ENCODE results near the gene MED16.
"Not testable (repeated sequence)": the region's sequence is repeated elsewhere in the genome, so short reads cannot be mapped to it uniquely, and the experiment has no call there.

MED16 gene

DNA sequence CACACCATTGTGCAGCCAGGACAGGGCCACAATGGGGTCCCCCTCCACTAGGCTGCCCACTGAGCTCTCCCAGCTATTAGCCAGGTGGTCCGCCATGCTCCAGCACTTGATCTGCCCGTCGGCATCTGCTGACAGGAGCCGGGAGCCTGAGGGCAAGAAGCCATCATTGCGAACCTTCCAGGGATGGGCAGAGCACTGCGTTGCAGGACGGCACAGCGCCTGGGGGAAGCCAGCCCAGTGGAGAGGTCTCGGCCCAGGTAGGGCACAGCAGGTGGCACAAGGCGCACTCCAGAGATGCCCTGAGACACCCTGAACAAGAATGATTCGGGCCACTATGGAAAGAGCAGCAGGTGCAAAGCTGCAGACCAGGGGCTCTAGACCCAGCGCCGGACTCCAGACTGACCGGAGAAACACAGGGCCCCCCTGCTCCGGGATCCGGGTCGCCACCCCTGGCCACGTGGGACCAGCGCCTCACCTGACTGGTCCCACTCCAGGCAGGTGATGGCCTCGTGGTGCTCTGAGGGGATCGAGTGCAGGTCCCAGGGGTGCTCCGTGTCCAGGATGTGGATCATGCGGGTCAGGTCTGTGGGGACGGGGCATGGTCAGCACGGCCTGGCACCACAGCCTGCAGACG lies 3.2 kb downstream of the MED16 start:
- no peak for DNase-seq (ENCODE audit: low read depth in 2 of 2)

DNA sequence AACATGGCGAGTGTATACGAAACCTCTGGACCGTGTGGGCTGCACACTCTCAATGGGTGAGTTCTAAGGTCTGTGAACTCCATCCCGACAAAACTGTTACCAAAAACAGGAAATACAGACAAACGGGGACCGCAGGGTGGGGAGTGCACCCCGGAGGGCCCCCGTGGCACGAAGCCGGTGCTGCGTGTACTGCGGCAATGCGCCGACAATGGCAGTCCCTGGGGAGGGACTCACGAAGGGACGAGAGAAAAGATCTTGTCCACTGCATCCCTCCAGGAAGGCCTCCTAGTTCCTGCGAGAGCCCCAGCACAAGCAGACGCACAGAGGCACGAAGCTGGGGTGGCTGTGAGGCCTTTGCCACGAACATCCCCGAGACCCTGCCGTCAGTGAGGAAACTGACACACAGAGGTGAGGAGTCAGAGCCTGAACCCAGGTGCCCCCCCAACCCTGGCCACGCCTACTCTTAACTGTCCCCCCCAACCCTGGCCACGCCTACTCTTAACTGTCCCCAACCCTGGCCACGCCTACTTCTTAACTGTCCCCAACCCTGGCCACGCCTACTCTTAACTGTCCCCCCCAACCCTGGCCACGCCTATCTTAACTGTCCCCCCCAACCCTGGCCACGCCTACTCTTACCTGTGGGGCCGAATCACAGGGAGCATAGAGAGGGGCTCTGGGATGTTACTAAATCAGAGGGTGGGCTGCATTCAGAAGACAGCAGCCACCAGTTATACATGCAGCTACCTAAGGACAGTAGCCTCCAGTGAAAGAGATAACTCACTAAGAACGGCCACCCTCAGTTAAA lies 4.2 kb downstream of the MED16 start:
- no peak for DNase-seq (ENCODE audit: low read depth in 2 of 2)

DNA sequence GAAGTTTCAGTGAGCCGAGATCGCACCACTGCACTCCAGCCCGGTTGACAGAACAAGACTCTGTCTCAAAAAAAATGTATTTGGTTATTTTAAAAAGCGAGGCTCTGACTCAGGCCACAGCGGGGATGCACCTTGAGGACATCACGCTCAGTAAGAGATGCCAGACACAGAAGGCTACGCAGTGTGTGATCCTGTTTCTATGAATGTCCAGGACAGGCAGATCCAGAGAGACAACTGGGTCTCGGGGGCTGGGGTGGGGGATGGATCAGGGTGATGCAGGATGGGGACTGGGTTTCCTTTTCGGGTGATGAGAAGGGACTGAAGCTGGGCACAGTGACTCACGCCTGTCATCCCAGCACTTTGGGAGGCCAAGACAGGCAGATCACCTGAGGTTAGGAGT lies 5.4 kb downstream of the MED16 start:
- no peak for DNase-seq (ENCODE audit: low read depth in 2 of 2)

DNA sequence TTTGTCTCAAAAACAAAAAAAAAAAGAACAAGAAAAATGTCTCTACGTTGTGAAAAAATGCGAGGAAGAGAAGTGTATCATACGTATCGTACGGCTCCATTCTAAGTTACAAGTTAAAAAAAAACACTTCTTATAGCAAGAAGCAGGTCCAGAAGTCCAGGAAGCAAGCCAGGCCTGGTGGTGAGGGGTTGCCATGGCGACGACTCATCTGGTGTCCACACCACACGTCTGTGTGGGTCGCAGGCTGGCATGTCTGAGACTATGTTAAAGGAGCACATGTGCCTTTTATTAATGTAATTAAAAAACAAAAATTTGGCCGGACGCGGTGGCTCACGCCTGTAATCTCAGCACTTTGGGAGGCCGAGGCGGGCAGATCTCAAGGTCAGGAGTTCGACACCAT lies 5.9 kb downstream of the MED16 start:
- no peak for DNase-seq (ENCODE audit: low read depth in 2 of 2)

DNA sequence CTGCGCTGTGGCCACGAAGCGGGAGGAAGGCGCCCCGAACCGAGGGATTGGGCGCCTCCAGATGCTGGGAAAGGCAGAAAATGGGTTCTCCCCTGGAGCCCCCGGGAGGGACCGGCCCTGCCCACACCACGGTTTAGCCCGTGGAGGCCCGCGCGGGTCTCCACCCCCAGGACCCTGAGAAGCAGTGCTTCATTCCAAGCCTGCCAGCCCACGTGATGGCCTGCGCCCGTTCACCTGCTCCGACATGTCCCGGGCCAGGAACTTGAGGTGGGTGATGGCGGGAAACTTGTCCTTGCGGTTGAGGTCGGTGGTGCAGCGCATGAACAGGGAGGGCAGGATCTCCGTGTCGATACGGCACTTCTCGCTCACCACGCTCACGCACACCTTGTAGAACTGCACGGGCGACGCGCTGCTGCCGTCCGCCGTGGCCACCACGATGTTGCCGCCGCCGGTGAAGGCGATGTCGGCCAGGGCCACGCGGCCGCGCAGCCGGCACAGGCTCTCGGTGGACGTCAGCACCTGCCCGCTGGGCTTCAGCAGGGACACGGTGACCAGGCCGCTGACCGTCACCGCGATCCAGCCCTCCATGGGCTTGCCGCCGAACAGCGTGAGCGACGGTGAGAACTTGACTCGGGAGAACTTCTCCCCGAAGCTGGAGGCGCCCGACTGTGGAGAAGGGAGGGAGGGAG lies 7.3 kb downstream of the MED16 start:
- DNase-seq (ENCODE audit: low read depth in 2 of 2), result no peak

GRCh38 chr19:884420-885211 lies 8.4 kb downstream of the MED16 start:
- DNase-seq (ENCODE audit: low read depth in 2 of 2), result no peak

GRCh38 chr19:883661-884211 lies 9.3 kb downstream of the MED16 start:
- DNase-seq (ENCODE audit: low read depth in 2 of 2), result no peak

- no peak for DNase-seq (ENCODE audit: low read depth in 2 of 2)
Measured at GRCh38 chr19:882871-883497, 10.0 kb downstream of the MED16 start.

- DNase-seq (ENCODE audit: low read depth in 2 of 2), result no peak
Measured at GRCh38 chr19:881385-882071, 11.5 kb downstream of the MED16 start.

DNA sequence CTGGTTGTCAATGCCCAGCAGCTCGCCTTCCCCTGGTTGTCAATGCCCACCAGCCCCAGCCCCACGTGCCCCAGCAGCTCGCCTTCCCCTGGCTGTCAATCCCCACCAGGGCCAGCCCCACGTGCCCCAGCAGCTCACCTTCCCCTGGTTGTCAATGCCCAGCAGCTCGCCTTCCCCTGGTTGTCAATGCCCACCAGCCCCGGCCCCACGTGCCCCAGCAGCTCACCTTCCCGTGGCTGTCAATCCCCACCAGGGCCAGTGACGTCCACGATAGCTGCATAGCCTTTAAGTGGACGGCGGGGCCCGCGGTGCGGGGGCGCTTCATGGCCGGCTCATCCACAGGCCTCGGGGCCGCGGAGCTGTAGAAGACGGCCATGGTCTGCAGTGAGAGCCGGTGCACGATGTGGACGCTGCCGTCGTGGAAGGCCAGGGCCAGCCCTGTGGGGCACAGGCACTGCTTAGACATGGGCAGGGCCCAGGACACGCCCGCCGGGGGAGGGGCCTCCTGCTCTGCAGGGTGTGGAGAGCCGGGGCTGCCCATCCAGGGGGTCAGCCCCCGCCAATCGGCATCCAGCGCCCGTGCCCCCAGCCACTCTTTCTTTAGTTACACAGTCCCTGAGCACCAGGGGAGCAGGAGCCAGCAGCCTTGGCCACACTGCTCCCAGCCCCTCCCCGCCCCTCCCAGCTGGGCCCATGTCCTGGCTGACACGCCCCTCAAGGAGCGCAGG lies 13.1 kb downstream of the MED16 start:
- no peak for DNase-seq (ENCODE audit: low read depth in 2 of 2)

DNA sequence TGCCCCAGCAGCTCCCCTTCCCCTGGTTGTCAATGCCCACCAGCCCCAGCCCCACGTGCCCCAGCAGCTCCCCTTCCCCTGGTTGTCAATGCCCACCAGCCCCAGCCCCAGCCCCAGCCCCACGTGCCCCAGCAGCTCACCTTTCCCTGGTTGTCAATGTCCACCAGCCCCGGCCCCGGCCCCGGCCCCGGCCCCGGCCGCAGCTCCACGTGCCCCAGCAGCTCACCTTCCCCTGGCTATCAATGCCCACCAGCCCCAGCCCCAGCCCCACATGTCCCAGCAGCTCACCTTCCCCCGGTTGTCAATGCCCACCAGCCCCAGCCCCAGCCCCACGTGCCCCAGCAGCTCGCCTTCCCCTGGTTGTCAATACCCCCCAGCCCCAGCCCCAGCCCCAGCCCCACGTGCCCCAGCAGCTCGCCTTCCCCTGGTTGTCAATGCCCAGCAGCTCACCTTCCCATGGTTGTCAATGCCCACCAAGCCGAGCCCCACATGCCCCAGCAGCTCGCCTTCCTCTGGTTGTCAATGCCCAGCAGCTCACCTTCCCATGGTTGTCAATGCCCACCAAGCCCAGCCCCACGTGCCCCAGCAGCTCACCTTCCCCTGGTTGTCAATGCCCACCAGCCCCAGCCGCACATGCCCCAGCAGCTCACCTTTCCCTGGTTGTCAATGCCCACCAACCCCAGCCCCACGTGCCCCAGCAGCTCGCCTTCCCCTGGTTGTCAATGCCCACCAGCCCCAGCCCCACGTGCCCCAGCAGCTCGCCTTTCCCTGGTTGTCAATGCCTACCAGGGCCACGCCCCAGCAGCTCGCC lies 14.0 kb downstream of the MED16 start:
- DNase-seq (ENCODE audit: low read depth in 2 of 2), result not testable (repeated sequence)

GRCh38 chr19:877992-878660 lies 14.9 kb downstream of the MED16 start:
- DNase-seq (ENCODE audit: low read depth in 2 of 2), result not testable (repeated sequence)

GRCh38 chr19:876780-877314 lies 16.1 kb downstream of the MED16 start:
- no peak for DNase-seq (ENCODE audit: low read depth in 2 of 2)

DNA sequence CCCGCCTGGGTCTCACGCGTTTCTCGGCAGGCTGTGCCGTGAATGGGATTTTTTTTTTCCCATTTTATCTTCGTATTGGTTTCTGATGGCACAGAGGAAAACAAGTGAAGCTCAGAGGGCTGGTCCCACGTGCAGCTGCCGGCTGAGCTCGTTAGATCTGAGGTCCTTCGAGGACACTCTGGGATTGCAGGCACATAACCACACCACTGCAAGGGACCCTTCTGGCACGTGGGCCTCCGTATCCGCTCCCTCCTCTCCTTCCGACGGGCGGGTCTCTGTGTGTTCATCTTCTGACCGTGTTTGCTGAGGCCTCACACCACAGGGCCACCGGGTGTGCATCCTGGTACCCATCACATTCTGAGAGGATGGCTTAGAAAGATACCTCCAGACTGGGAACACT lies 16.9 kb downstream of the MED16 start:
- no peak for DNase-seq (ENCODE audit: low read depth in 2 of 2)

- no peak for DNase-seq (ENCODE audit: low read depth in 2 of 2)
Measured at GRCh38 chr19:875265-875879, 17.6 kb downstream of the MED16 start.

GRCh38 chr19:873561-874041 lies 19.4 kb downstream of the MED16 start:
- DNase-seq (ENCODE audit: low read depth in 2 of 2), result no peak

GRCh38 chr19:873084-873483 lies 19.9 kb downstream of the MED16 start:
- peak; percentile 61 to 63 for DNase-seq (ENCODE audit: low read depth in 2 of 2)
